Central memory CD4-positive, alpha-beta T cell (primary cell): Measurements from ENCODE around the gene CSHL1.
"Not testable (repeated sequence)": the region's sequence is repeated elsewhere in the genome, so short reads cannot be mapped to it uniquely, and the experiment has no call there.

ENCODE experiments used
- DNase-seq: peaks from one replicate; pipeline ENCODE4 v3.0.0; 2022

The CSHL1 gene

GRCh38 chr17:63939884-63940283 lies 28.8 kb upstream of the CSHL1 start:
- no peak for DNase-seq

DNA sequence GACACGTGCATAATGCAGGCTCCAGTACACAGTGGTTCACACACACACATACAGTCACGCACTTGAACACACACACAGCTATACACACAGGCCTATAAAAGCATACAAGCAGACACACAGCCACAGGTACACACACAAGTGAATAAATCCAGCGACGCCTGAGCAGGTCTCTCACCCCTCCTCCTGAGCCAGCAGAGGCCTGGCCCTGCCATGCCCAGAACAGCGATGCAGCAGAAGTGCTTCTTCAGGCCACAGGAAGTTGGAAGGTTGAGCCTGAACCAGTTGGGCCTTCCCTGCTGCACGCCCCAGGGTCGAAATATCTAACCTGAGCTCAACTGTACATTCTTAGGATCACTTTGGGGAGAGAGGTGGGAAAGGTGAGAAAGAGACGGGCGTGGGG lies 28.3 kb upstream of the CSHL1 start:
- DNase-seq = no peak

GRCh38 chr17:63937920-63938319 lies 26.9 kb upstream of the CSHL1 start:
- DNase-seq = no peak

GRCh38 chr17:63937319-63937718 lies 26.3 kb upstream of the CSHL1 start:
- DNase-seq = no peak

GRCh38 chr17:63934183-63935112 lies 23.4 kb upstream of the CSHL1 start:
- DNase-seq = no peak

- DNase-seq = no peak
These were observed 22.5 kb upstream of the CSHL1 start for GRCh38 chr17:63933598-63933997.

DNA sequence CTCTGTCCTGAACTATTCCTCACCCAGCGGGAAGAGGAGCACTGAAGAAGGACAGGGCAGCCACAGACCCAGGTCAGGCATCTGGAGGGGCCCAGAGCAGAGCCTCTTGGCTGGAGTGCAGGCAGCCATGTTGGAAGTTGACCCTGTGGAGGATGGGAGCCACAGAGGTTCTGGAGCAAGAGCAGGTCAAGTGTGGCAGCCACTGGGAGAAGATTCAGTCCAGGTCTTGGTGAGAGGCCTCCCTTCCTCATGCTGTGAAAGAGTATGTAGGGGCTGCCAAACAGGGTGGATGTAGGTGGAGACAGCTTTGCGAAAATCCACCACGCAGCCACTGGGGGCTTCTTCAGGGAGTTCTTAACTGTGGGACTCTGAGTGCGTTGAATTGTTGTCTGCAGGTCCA lies 21.7 kb upstream of the CSHL1 start:
- DNase-seq = no peak

DNA sequence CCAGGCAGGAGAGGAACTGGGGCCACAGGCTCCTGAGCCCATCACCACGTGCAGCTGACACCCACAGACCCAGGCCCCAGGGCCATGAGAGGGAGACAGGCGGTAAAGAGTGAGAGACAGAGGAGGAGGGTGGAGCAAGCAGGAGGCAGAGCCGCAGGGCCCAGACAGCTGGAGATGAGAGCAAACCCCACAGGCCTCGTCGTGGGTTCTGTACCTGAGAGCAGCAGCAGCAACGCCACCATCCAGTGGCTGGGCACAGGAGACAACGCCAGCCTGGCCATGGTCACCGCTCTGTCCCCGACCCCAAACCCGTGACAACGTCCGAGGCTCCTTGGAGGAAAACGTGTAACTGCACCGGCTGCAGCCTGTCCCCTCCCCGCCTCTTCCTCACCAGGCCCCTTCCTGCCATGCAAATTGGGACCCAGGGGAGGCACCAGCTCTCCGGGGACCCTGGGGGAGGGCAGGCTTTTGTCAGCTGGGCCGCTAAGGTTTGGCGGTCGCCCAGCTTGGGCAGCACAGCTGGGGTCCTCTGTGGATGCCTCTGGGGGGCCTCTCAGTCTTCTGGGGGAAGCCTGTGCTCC lies 21.0 kb upstream of the CSHL1 start, which contains the start of gene CD79B:
Gene CD79B (minus strand): TSS at position 351 of the 581 bp plus-strand sequence. CDS start 70 bp downstream, at position 281.
- DNase-seq = peak; percentile 25

DNA sequence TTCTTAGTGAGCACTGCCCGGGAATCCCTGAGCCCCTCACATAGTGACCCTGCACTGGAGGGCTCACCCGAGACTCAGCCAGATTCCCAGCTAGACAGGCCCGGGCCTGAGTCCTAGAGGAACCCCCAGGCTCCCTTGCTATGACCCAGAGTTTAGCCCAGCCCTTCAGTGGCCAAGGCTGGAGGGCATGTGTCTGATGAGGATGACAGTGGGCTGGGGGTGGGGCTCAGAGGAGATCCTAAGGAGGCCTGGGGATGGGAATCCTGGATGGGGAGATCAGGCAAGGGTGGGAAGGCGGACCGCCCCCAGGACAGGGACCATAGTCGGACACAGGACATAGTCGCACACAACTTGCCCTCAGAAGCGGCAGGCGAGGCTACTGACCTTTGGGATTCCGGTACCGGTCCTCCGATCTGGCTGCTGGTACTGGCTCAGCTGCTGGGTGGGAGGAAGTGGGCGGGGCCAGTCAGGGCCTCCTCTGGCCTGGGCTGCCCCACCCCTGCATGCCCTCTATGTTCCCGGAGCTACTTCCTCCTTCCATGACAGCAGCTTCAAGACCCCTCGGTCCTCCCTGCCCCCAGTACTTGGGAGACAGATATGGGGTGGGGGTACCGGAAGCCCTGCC lies 20.0 kb upstream of the CSHL1 start:
- peak; percentile 48 for DNase-seq

DNA sequence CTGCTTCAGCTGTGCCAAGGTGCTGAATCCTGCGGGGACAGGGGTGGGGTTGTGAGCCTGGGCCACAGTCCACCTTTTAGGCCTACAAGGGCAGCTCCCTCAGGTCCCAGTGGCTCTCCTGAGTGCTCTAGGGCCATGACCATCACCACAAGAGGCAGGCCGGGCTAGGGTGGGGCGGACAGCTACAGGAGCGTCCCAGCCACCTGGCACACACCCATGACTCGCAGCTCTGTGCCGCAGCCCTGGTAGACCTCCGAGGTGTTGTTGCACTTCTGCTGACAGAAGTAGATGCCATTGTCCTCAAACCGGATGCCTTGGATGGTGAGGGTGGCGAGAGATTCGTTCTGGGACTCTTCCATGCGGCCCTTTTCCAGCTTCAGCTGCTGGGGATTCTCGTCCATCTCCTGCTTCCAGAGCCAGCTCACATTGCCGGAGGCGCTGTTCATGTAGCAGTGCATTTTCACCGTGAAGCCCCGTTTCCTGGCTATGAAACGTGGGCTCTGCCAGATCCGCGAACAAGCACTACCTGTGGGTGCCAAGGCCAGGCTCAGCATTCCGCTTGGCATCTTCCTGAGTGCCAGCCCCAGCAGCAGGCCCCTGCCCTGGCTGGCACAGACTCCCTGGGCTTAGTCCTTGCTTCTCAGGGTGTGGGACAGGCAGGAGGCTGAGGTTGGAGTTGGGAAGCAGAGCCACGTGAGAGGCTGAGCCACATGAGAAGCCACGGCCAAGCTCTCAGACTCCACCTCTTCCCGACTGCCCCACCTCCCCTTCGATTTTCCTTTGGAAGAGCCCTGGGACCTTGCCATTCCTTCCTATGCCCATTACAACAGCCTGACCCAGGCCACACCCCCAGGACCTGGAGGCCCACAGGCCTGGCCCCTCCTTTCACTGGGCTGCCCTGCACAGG lies 19.1 kb upstream of the CSHL1 start:
- no peak for DNase-seq

DNA sequence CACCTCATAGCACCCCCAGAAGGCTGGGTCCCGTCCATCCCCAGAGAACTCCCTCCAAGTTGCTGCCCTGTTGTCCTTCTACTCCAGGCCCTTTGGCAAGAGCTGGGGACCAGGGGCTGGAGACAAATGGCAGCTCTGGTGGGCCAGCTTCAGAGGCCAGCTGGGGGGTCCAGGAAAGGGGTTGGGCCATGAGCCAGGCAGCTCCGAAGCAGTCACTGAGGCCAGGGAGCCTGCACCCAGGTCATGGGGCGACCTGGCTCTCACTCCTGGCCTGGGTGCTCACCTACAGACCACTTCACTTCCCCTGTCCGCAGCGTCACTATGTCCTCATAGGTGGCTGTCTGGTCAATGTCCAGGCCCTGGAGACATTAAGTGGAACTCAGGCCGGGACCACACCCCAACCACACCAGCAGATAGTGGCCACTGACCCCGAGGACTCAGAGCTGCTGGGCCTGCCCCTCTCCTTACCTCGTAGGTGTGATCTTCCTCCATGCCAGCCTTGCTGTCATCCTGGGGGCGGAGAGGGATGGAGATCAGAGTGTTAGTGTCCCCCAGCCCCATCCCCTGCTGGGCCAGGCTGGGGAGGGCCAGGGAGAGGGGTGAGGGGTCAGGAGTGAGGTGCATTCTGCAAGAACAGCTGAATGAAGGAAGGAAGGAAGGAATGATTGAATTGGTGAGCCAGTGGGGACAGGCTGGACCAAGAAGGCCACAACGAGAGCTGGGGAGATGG lies 18.1 kb upstream of the CSHL1 start:
- DNase-seq = no peak

GRCh38 chr17:63928172-63928666 lies 17.2 kb upstream of the CSHL1 start:
- DNase-seq = no peak

- no peak for DNase-seq
These were observed 16.6 kb upstream of the CSHL1 start for GRCh38 chr17:63927464-63928171.

- DNase-seq = no peak
These were observed 15.1 kb upstream of the CSHL1 start for GRCh38 chr17:63926164-63926563.

DNA sequence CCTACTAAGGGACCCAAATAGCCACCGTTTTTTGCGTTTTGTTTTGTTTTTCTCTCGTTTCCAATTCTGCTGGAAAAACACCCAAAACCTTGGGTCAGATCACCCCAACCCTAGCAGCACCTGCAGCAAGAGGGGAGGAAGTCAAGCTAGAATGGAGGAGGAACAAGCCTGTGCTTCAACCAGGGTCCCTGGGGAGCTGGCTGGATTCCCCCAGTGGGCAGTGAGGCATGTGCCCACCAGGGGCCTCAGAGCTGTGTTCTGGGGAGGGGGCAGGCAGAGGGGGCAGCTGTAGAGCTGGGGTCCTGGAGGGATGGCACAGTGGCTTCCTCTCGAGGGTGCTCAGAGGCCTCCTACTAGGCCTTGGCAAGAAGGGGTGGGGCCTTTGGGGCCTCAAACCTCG lies 14.6 kb upstream of the CSHL1 start:
- no peak for DNase-seq

DNA sequence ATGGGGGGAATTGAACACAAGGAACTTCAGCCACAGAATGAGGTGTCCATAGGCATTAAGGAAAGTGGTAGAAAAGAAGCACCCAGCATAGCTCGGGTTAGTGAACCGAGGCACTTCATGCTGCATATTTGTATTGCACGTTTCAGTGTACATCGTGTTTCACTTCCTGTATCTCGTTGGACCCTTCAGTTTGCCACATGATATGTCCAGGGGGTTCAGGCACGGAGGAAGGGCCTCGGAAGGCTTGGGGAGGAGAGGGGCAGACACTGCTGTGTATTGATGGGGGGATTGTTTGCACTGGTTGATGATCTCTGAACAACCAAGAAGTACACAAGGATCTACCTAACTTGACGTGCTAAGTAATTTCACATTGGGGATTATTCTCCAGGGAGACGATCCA lies 11.3 kb upstream of the CSHL1 start:
- DNase-seq = not testable (repeated sequence)

DNA sequence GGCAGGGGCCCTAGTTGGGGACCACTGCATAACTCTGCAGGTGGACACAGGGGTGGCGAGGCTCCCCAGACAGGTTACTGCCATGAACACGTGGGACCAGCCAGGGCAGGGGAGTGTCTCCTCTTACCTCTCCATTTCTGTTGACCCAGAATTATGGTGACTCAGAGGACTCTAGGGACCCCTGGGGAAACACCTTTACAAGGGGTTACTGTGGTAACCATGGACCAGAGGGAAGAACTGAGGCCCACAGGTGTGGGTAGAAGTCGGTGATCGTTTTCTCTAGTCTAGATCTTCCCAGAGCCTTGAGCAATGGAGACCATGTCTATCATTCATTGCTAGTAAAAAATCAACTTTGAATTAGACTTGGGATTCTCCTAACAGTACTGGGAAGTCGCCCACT lies 9.7 kb upstream of the CSHL1 start:
- not testable (repeated sequence) for DNase-seq

DNA sequence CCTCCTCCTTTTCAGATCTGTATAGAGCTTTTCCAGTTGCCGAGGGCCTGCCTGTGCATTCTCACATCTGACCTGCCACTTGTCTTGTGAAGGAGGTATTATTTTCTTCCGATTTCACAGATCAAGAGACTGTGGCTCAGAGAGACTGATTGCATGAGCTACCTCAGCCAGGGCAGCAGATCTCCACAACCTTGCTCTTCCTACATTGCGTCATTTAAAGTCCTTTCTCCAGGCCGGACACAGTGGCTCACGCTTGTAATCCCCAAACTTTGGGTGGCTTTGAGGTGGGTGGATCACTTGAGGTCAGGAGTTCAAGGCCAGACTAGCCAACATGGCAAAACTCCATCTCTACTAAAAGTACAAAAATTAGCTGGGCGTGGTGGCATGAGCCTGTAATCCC lies 9.0 kb upstream of the CSHL1 start:
- DNase-seq = not testable (repeated sequence)

DNA sequence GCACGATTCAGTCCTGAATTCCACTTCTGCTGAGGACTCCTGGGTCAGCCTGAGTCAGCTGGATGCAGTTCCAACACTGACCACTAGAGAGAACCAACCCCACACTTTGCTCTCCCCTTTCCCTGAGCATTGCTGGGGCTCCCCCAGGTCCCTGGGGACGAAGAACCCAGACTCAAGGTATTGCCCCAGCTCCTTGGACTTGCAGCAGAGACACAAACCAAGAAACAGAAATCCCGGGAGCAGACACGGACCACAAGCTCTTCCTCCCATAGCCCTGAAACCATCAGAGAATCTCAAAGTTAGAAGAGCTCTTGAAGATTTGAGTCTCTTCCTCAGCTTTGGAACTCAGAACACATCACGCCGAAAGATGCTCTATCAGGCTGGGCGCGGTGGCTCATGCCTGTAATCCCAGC lies 8.3 kb upstream of the CSHL1 start:
- peak; percentile 71 for DNase-seq

DNA sequence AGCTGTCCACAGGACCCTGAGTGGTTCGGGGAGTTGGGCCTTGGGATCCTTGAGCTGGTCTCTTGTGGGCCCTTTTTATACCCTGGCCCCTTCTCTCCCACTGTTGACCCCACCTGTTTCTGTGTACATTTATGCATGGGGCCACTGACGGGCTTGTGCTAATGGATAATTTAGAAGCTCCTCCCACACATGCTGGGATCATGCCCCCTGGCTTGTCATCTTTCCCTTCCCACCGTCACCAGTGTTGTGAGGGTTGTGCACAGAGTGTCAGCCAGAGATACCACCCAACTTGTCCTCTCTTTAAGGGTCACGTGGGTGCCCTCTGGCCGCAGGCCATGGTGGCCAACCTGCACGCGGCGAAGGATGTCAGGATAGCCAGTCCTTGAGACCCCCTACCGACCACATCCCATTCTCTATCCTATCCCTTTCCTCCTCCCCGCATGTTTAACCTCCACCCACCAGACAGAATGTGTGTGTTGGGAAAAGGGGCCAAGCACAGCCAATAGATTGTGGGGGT lies 7.8 kb upstream of the CSHL1 start, which contains the start of gene GH1:
Gene GH1 (minus strand): TSS at position 51 of the 517 bp plus-strand sequence. CDS start 63 bp downstream, outside the sequence.
- DNase-seq = not testable (repeated sequence)

DNA sequence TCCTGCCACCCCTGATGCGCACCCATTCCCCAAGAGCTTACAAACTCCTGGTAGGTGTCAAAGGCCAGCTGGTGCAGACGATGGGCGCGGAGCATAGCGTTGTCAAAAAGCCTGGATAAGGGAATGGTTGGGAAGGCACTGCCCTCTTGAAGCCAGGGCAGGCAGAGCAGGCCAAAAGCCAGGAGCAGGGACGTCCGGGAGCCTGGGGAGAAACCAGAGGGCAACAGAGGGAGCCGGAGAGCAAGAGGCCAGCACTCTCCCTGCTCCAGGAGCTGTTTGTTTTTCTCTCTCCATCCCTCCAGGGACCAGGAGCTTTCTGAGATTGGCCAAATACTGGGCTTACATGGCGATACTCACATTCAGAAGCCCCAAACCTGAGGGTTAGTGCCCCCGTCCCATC lies 7.2 kb upstream of the CSHL1 start:
- no peak for DNase-seq
